ENCODE data around the gene SRSF3.

DNA sequence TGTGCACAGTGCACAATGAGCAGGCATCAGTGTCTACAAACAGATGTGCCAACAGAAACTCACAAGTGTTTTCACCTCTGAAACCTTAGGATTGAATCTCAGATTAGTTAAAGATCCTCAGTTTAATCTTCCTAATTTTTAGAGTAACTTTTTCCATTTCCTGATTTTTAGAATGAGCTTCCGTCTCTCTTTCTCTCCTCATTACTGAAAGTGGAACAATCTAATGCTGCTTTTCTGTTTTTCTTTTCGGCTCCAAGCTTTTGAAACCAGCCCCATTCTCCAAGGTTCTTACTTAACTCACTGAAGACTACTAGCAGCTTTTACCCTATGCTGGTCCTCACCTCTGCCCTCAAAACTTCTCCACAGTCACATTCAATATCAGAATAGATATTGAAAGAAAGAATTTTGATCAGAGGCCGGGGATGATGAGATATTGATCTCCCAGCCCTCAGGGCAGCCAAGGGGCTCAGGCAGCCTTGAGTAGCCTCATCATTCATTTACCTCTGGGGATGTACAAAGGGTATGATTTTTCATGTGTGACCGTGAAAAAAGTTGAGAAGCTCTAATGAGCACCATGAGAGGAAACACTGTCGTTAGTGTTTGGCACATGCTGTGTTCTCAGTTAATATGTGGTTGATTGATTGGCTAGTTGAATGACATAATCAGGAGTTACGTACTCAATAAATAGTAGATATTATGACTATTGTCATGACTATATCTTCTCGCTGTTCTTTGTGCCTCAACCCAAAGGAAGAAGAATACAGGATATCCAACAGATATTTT lies 35.0 kb upstream of the SRSF3 start:
- TF ChIP-seq, protein P1, sequence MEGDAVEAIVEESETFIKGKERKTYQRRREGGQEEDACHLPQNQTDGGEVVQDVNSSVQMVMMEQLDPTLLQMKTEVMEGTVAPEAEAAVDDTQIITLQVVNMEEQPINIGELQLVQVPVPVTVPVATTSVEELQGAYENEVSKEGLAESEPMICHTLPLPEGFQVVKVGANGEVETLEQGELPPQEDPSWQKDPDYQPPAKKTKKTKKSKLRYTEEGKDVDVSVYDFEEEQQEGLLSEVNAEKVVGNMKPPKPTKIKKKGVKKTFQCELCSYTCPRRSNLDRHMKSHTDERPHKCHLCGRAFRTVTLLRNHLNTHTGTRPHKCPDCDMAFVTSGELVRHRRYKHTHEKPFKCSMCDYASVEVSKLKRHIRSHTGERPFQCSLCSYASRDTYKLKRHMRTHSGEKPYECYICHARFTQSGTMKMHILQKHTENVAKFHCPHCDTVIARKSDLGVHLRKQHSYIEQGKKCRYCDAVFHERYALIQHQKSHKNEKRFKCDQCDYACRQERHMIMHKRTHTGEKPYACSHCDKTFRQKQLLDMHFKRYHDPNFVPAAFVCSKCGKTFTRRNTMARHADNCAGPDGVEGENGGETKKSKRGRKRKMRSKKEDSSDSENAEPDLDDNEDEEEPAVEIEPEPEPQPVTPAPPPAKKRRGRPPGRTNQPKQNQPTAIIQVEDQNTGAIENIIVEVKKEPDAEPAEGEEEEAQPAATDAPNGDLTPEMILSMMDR (IDR thresholded peaks at IDR 0.05), result no peak
- TF ChIP-seq POLR2A (IDR thresholded peaks at IDR 0.05), result no peak

Measured in uterus (tissue), 2 donors.